Colonic mucosa (tissue), 4 donors: ENCODE data around the gene TEDC1. TPM values are rescaled to one million over a fixed set of nuclear protein-coding genes. Genes with fewer than 3 reads are reported as not detected.

Source experiments
- DNase-seq: peaks from one replicate; pipeline ENCODE4 v3.0.0-alpha.2; 2020
- H3K27ac ChIP-seq: fragments of 200-600 bp; one replicate; pipeline ENCODE4 v1.8.0; 2021
- H3K27me3 ChIP-seq: fragments of 200-600 bp; one replicate; pipeline ENCODE4 v1.8.0; 2021
- H3K36me3 ChIP-seq: fragments of 200-600 bp; one replicate; pipeline ENCODE4 v1.8.0; 2021
- H3K4me1 ChIP-seq: fragments of 200-600 bp; one replicate; pipeline ENCODE4 v1.8.0; 2021; ENCODE audit warnings: mild to moderate bottlenecking
- H3K4me3 ChIP-seq: fragments of 200-600 bp; one replicate; pipeline ENCODE4 v1.8.0; 2021
- H3K9ac ChIP-seq, 2 donors: one replicate each; pipeline ENCODE4 v1.7.0; 2013; ENCODE audit warnings: control low read depth in 2 of 2, low read depth in 2 of 2, low read length in 2 of 2
- H3K9me3 ChIP-seq: fragments of 200-600 bp; one replicate; pipeline ENCODE4 v1.8.0; 2021
- CTCF ChIP-seq: fragments of 200-600 bp; IDR thresholded peaks from one replicate; pipeline ENCODE4 v1.8.0; 2022; ENCODE audit warnings: antibody characterized with exemption, mild to moderate bottlenecking
- intact Hi-C: fragments of 100-400 bp; cut with DNase I; formaldehyde crosslinking; loops from one replicate; pipeline ENCODE4 v1.14.1; 2022
- total RNA-seq, 2 donors: library from RNA; stranded (reverse); fragmentation: NEBNext Ultra II Directional in 1 of 2; extraction: Animal tissue kit (Norgen Biotek cat#: 25700) in 1 of 2; gene quantifications; one replicate each; pipeline ENCODE4 v1.2.1, GENCODE V29; 2021
- donor health status: healthy.
- donor health status: DM: no; HTN: no; CAD: no.
- donor health status: DM: no; HTN: no; CAD: no.

The TEDC1 gene
- total RNA-seq, 2 donors from 2014 or later, result 15.0 to 55.7 TPM

GRCh38 chr14:105530285-105531087, 39.4 kb downstream of the TEDC1 start:
- Histone ChIP-seq H3K4me3 (no peak overlapping the region), H3K9me3 (no peaks in the 10 kb centered on the region), H3K4me1 (peaks cover 16% of the 10 kb centered on the region), H3K9ac (no peak overlapping the region), H3K36me3 (no peaks in the 10 kb centered on the region), H3K27ac (no peak overlapping the region), H3K27me3 (peaks cover 32% of the 10 kb centered on the region)
- no peak for TF ChIP-seq CTCF
- DNase-seq, result no peak
- intact Hi-C loops, result no loop called here

GRCh38 chr14:105531088-105531893, 40.2 kb downstream of the TEDC1 start:
- H3K27me3 ChIP-seq, result peaks cover 32% of the 10 kb centered on the region
- DNase-seq, result no peak
- H3K4me3 ChIP-seq, result no peak overlapping the region
- no peak overlapping the region for H3K9ac ChIP-seq
- TF ChIP-seq CTCF, result no peak
- H3K9me3 ChIP-seq, result no peaks in the 10 kb centered on the region
- no peaks in the 10 kb centered on the region for H3K36me3 ChIP-seq
- intact Hi-C loops, result no loop called here
- peaks cover 16% of the 10 kb centered on the region for H3K4me1 ChIP-seq
- H3K27ac ChIP-seq, result no peak overlapping the region

- Histone ChIP-seq H3K9ac (no peak overlapping the region), H3K9me3 (no peaks in the 10 kb centered on the region), H3K36me3 (no peaks in the 10 kb centered on the region), H3K27me3 (peaks cover 27% of the 10 kb centered on the region), H3K4me1 (peaks cover 12% of the 10 kb centered on the region), H3K27ac (no peak overlapping the region), H3K4me3 (no peak overlapping the region)
- intact Hi-C loops, result no loop called here
- DNase-seq, result no peak
- TF ChIP-seq CTCF, result no peak
Observed at GRCh38 chr14:105531894-105532623, 41.0 kb downstream of the TEDC1 start.

DNA sequence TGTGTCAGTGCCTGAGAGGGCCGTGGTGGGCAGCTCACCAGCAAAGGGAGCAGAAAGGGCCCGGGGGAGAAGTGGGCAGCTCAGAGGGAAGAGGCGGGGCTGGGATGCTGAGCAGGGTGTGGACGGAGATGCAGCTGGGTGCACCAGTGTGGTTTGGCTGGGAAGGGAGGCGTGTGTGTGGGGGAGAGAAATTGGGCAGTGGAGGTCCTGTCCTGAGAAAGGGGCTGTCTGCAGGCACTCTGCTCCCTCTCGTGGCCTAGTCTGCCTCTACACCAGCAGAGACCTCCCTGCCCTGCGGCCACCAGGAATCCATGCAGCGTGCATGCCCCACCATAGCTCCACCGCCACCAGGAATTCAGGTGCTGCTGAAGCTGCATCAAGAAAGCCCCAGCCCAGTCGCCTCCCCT, 41.7 kb downstream of the TEDC1 start:
- no peaks in the 10 kb centered on the region for H3K9me3 ChIP-seq
- H3K4me1 ChIP-seq, result peaks cover 10% of the 10 kb centered on the region
- TF ChIP-seq CTCF, result no peak
- DNase-seq, result no peak
- H3K4me3 ChIP-seq, result no peak overlapping the region
- H3K36me3 ChIP-seq, result no peaks in the 10 kb centered on the region
- peaks cover 20% of the 10 kb centered on the region for H3K27me3 ChIP-seq
- H3K9ac ChIP-seq, result no peak overlapping the region
- intact Hi-C loops, result no loop called here
- H3K27ac ChIP-seq, result no peak overlapping the region

GRCh38 chr14:105533391-105533790, 42.3 kb downstream of the TEDC1 start:
- intact Hi-C loops, result no loop called here
- H3K9me3 ChIP-seq, result no peaks in the 10 kb centered on the region
- H3K27ac ChIP-seq, result no peak overlapping the region
- H3K36me3 ChIP-seq, result no peaks in the 10 kb centered on the region
- no peak for TF ChIP-seq CTCF
- H3K27me3 ChIP-seq, result peaks cover 15% of the 10 kb centered on the region
- no peak for DNase-seq
- H3K4me1 ChIP-seq, result peaks cover 7% of the 10 kb centered on the region
- H3K4me3 ChIP-seq, result no peak overlapping the region
- no peak overlapping the region for H3K9ac ChIP-seq
